HG03095 (cell line): ENCODE data around the gene PPFIBP2.

Source experiments
- ATAC-seq: cut with Tn5 transposase; IDR thresholded peaks from one replicate; pipeline ENCODE4 v1.9.1; 2021; ENCODE audit warnings: moderate library complexity; ENCODE audit not compliant: unreplicated experiment

Gene PPFIBP2

GRCh38 chr11:7575841-7576725 lies 62.3 kb downstream of the PPFIBP2 start:
- ATAC-seq = no peak

GRCh38 chr11:7576726-7577290 lies 63.0 kb downstream of the PPFIBP2 start:
- ATAC-seq = no peak

GRCh38 chr11:7577291-7578190 lies 63.7 kb downstream of the PPFIBP2 start:
- no peak for ATAC-seq

GRCh38 chr11:7578276-7578955 lies 64.6 kb downstream of the PPFIBP2 start:
- ATAC-seq = no peak

- no peak for ATAC-seq
These were observed 65.6 kb downstream of the PPFIBP2 start for GRCh38 chr11:7579361-7579791.

- ATAC-seq = no peak
These were observed 67.3 kb downstream of the PPFIBP2 start for GRCh38 chr11:7581021-7581590.

GRCh38 chr11:7582338-7582985 lies 68.7 kb downstream of the PPFIBP2 start:
- ATAC-seq = no peak

GRCh38 chr11:7583248-7583647 lies 69.4 kb downstream of the PPFIBP2 start:
- ATAC-seq = no peak

- no peak for ATAC-seq
These were observed 71.1 kb downstream of the PPFIBP2 start for GRCh38 chr11:7584910-7585309.

- ATAC-seq = no peak
These were observed 72.0 kb downstream of the PPFIBP2 start for GRCh38 chr11:7585816-7586215.

GRCh38 chr11:7586376-7586775 lies 72.6 kb downstream of the PPFIBP2 start:
- no peak for ATAC-seq

- ATAC-seq = no peak
These were observed 73.9 kb downstream of the PPFIBP2 start for GRCh38 chr11:7587712-7588111.

- no peak for ATAC-seq
These were observed 76.1 kb downstream of the PPFIBP2 start for GRCh38 chr11:7589861-7590260.

GRCh38 chr11:7590529-7590928 lies 76.7 kb downstream of the PPFIBP2 start:
- no peak for ATAC-seq

GRCh38 chr11:7591107-7591894 lies 77.5 kb downstream of the PPFIBP2 start:
- no peak for ATAC-seq

GRCh38 chr11:7591987-7592386 lies 78.2 kb downstream of the PPFIBP2 start:
- ATAC-seq = no peak

- no peak for ATAC-seq
These were observed 78.9 kb downstream of the PPFIBP2 start for GRCh38 chr11:7592711-7593110.

- no peak for ATAC-seq
These were observed 79.7 kb downstream of the PPFIBP2 start for GRCh38 chr11:7593481-7593880.
